IPS-NIHi7 (cell line): ENCODE measurements around the gene SERP2.

Source experiments
- DNase-seq: peaks from one replicate; pipeline ENCODE4 v3.0.0; 2012; ENCODE audit warnings: mixed read lengths; ENCODE audit errors: extremely low spot score

The SERP2 gene

DNA sequence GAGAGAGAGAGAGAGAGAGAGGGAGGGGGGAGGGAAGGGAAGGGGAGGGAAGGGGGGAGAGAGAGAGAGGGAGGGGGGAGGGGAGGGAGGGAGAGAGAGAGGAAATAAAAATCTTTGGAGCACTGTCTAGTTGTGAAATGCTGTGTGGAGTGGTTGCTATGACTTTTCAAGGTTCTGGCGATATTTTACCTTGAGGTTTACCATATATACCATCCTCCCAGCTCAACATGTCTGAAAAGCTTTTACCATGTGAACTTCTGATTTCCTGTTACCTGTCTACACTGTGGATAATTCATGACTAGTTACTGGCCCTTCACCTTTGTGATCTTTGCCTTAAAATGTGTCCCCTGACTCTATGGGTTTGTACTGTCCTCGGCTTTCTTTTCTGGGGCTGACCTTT lies 38.2 kb downstream of the SERP2 start:
- no peak for DNase-seq

DNA sequence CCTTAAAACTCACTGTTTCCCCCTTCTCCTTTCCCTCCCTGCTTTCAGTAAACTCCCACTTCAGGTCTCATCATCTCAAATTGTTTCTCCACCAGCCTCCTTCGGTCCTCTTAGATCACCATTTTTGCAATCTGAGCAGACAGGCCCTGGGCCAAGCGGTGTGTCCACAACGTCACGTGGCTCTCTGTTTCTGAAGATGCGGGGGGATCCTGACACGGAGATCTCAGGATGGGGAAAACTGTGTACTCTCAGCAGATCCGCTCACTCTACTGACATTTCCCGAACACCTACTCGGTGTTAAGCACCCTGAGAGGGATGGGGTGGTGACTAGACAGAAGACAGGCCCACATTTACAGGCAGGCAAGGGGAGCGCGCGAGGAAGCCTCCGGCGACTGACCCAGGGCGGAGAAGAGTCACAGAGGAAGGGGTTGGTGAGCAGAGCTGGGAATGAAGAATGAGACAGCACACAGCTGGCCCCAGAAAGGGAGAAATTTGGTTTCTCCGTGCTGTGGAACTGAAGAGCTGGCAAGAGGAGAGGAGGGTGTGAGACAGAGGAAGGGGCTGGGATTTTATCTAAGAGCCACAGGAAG lies 38.8 kb downstream of the SERP2 start:
- no peak for DNase-seq

- no peak for DNase-seq
Observed at GRCh38 chr13:44413095-44413494, 39.5 kb downstream of the SERP2 start.

DNA sequence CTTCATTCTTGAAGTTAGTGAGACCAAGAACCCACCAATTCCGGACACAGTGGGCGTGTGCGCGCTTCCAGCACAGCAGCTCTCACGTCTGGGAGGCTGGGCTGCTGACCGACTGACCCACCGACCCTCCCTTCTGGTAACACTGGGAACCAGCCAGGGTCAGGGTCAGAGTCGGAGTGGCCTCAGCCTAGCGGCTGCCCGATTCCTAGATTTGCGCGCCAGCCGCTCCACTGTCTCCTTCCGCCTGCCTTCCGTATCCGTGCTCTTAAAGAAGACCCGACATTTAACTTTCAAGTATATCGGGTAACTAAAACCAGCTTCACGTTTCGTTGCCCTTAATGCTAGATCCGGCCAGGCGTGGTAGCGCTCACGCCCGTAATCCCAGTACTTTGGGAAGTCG lies 41.1 kb downstream of the SERP2 start:
- DNase-seq, result no peak

DNA sequence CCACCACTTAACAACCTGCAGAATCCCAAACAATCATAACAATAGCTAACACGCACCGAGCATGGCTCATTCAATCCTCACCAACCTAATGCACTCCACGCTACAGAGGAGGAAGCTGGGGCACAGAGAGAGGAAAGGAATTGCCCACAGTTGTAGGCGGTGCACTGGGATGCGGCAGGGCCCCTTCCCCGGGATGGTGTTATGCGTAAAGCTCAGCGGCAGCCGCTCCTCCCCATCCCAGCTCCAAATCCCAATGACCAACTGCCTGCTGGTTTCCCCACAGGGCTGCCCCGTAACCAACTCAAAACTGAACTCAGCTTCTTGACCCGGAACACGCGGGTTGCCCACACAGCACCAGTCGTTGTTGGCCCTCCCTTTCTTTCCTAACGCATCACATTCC lies 42.2 kb downstream of the SERP2 start:
- no peak for DNase-seq

DNA sequence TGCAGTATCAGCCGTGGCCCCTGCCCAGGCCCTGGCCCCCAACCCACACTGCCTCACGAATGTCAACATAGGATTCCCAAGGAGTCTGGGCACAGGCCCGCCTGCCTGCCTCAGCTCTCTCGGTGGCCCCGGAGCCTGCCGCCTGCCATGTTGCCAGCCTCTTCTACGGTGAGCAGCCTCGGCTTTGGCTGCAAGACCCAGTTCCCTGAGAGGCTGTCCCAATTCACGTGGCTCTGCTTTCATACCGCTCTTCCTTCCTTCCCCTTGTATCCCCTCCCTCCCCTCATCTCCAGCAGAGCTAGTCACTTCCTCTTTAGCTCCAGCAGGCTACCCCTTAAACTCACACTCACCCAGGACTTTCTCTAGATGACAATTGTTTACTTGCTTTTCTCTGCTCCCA lies 42.7 kb downstream of the SERP2 start:
- DNase-seq, result no peak

DNA sequence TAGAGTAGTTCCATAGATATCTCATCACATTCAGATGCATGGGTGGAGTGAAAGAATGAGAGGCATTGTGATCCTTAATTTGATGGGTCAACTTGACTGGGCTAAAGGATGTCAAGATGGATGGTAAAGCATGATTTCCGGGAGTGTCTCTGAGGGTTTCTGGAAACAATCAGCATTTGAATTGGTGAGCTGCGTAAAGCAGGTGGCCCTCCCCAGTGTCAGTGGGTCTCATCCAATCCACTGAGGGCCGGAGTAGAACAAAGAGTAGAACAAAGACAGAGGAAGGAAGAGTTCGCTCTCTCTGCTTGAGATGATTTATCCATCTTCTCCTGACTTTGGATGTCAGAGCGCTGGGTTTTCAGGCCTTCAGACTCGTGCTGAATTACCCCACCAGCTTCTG lies 43.1 kb downstream of the SERP2 start:
- DNase-seq, result no peak

GRCh38 chr13:44417446-44417845 lies 43.8 kb downstream of the SERP2 start:
- no peak for DNase-seq

DNA sequence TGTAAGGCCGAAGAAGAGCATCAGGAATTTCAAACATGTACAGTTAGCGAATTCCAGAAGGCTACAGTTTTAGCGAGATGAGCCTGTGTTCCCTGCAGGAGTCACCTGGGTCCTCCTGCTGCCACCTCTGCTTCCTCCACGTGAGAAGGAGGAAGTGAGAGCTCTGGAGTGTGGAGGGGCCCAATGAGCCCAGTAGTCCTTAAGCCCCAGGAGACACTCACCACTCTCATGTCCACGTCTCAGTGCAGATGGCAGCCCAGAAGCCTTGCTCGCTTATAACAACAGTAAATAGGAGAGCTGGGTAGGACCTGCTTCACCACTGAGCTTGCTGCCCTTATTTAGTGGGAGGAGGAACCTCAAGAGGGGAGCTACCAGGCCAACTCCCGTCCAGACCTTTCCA lies 44.3 kb downstream of the SERP2 start:
- DNase-seq, result no peak

DNA sequence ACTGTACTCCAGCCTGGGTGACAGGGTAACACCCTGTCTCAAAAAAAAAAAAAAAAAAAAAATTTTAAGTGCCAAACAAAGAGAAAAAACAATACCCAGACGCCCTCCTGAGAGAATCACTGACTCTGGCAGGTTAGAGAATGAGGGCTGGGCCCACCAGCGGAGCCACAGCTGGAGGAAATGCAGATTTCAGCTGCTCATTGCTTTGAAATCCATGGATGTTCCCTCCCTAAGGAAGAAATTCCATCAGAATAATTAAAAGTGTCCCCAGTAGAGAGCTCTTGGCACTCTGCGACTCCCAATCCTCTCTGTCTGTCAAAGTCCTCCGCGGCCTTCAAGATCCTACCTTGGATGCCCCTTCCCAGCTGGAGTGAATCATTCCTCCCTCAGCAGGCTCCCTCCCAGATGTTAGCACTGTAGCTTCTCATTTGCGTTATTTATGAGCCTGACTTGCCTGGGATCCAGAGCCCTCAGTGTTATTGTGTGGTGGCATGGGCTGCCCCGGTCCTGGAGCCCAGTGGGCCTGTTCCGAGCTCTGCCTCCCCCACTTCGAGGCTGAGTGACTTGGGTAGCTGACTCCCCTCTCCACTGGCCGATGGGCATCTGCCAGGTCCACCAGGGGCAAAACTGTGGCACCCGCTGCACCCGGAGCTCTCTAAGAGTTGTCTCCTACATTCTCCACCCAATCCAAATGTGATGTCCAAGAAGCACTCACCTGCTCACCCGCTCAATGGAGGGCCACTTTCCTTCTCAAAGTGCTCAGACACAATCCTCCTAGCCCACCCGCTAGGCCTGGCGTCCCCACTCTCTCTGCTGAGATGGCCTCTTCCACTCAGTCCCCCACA lies 47.0 kb downstream of the SERP2 start:
- DNase-seq, result no peak

GRCh38 chr13:44421853-44422525 lies 48.4 kb downstream of the SERP2 start:
- DNase-seq, result peak; percentile 3

GRCh38 chr13:44422755-44423643 lies 49.4 kb downstream of the SERP2 start:
- no peak for DNase-seq

DNA sequence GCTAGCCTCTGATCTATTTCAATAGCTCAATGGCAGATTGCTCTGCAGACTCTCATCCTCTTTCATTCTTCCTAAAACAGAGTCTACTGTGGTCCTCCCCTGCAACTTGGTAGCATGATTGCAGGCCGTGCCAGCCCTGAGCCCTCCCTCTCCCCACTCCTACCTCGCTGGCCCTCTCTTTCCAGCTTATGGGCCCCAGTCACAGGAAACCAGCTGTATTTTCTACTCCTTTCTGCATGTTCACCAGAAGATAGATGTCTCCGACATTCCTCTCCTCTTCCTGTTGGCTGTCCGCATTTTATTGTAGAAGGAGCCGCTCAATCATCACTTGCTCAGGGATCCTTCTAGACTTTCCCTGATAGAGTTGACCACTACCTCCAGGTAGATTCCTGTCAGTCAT lies 50.2 kb downstream of the SERP2 start:
- DNase-seq, result no peak

GRCh38 chr13:44425041-44425814 lies 51.6 kb downstream of the SERP2 start:
- no peak for DNase-seq

- no peak for DNase-seq
Observed at GRCh38 chr13:44425815-44426078, 52.1 kb downstream of the SERP2 start.

DNA sequence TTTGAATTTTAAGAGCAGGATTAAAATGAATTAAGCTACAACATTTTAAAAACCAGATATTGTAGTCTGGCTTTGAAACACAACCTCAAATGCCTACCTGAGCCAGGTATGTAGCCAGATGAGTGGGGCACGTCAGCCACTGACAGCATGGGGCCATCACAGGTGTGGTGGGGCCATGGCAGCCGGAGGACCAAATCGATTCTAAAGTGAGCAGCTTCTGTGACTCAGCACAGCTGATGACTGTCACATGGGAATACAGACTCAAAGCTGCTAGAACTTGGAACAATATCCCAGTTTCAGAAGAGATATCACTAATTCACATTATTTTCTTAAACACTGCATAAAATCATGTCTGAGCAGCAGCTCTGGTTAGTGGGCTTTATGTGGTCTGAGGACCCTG lies 52.8 kb downstream of the SERP2 start:
- no peak for DNase-seq

DNA sequence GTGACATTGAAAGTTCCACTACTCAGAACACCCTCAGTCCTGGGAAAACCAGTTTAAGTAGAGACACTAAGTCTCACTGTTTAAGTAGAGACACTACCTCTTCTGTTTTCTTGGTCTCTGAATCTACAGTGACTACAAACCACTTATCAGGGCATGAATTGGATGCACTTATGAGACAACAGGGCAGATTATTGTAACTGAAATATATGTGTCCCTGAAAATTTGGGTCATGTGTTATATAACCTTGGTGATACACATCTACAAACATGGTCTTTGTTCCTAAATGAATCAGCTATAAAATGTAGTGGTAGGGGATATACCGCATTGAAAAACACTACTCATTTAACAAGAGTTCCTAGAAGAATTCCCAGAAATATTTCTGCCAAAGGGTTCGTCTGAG lies 55.7 kb downstream of the SERP2 start:
- no peak for DNase-seq

DNA sequence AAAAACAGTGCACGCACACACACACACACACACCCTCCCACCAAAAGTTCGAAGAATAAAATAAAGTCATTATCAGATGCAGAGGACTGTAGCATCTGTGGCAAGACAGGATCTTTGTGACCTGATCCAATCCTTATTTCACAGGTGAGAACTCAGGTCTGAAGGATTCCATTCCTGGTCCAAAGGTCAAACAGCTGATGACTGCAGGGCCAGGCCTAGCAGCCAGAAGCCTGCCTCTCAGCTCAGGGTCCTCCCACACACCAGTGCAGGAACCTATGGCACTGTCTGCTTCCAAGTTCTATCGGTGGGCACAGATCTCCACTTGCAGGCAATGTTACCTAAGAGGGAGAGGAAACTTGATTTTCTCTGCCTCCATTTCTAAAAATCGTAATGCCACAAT lies 57.5 kb downstream of the SERP2 start:
- no peak for DNase-seq

- no peak for DNase-seq
Observed at GRCh38 chr13:44432650-44433049, 59.0 kb downstream of the SERP2 start.

- DNase-seq, result no peak
Observed at GRCh38 chr13:44433863-44434765, 60.5 kb downstream of the SERP2 start.

DNA sequence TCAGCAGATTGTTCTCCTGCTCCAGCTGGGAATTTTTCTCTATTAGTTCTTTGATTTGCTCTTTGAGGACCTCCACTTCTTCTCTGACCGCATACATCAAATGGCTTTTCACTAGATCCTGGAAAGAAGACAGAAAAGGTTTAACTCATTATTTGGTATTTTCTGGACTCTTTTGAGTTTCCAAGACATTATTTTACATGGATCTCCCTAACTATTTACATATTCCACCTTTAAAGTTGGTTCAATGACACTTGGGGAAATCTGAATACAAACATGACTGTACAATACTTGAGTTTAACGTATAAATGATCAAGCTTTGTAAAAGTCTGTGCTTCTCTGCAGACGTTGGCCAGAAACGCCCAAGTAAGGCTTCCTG lies 61.1 kb downstream of the SERP2 start:
- DNase-seq, result no peak
